ENCODE results near the gene SPRED1. TPM values are rescaled to one million over a fixed set of nuclear protein-coding genes. Genes with fewer than 3 reads are reported as not detected.

The SPRED1 gene
- total and polyA plus RNA-seq, 2 donors (not counting 1 experiment from before 2014, with no cell fraction given): 0.09 to 2.1 TPM

GRCh38 chr15:38297623-38298388 is 45.2 kb downstream of the SPRED1 start:
- no peak overlapping the region for H2AFZ ChIP-seq (ENCODE audit: insufficient read depth, low read depth, low read length, poor library complexity, severe bottlenecking)
- H3K4me3 Mint-ChIP-seq: no peak overlapping the region
- no peaks in the 10 kb centered on the region for H3K27me3 Mint-ChIP-seq
- no peaks in the 10 kb centered on the region for H3K4me1 ChIP-seq (ENCODE audit: control insufficient read depth in 2 of 2, insufficient read depth in 2 of 2, low read length in 2 of 2)
- DNase-seq: no peak
- no peak overlapping the region for H3K4me3 ChIP-seq (ENCODE audit: control extremely low read depth in 1 of 5, extremely low read depth in 1 of 5, insufficient read depth in 1 of 5, low read depth in 2 of 5, low read length in 4 of 5)
- WGBS (ENCODE audit: insufficient coverage): no CpG with 5 or more reads among the region's 4 CpGs
- H3K9me3 ChIP-seq (ENCODE audit: control extremely low read depth in 1 of 3, control insufficient read depth in 2 of 3, insufficient read depth in 1 of 3, low read length in 2 of 3): no peaks in the 10 kb centered on the region
- no peak overlapping the region for H3K27ac ChIP-seq (ENCODE audit: low read length in 2 of 2)
- no peak overlapping the region for H3K9ac ChIP-seq (ENCODE audit: low read length)
- intact Hi-C loops (cut with micrococcal nuclease): no loop called here
- no peaks in the 10 kb centered on the region for H3K79me2 ChIP-seq (ENCODE audit: control insufficient read depth, insufficient read depth, low read length)
- no peak overlapping the region for H3K4me2 ChIP-seq (replicated peaks; ENCODE audit: low read depth, low read length, poor library complexity, severe bottlenecking)
- H3K4me1 Mint-ChIP-seq: no peaks in the 10 kb centered on the region
- ATAC-seq (ENCODE audit: low read depth): no peak
- ChIA-PET CTCF (no interaction called here), POLR2A (no interaction called here)
- no peaks in the 10 kb centered on the region for H3K36me3 ChIP-seq (replicated peaks in 1 of 2; ENCODE audit: control extremely low read depth in 1 of 2, control insufficient read depth in 1 of 2, extremely low read depth in 1 of 2, insufficient read depth in 2 of 2, low read length in 1 of 2)
- H3K27ac Mint-ChIP-seq: no peak overlapping the region
- H4K20me1 ChIP-seq (ENCODE audit: control insufficient read depth, insufficient read depth, low read length, poor library complexity, severe bottlenecking): no peaks in the 10 kb centered on the region
- no peaks in the 10 kb centered on the region for H3K27me3 ChIP-seq (replicated peaks in 1 of 4; ENCODE audit: control extremely low read depth in 1 of 4, control insufficient read depth in 3 of 4, insufficient read depth in 4 of 4, low read length in 3 of 4)
- TF ChIP-seq CTCF (IDR thresholded peaks at IDR 0.05): no peak
- TF ChIP-seq EZH2 (IDR thresholded peaks at IDR 0.05; ENCODE audit: borderline replicate concordance, insufficient read depth, low read depth, low read length, poor library complexity, severe bottlenecking): no peak
- H3K9me3 Mint-ChIP-seq (ENCODE audit: insufficient read depth): no peaks in the 10 kb centered on the region

- Histone ChIP-seq H3K9ac (ENCODE audit: low read length) (no peak overlapping the region), H3K36me3 (replicated peaks in 1 of 2; ENCODE audit: control extremely low read depth in 1 of 2, control insufficient read depth in 1 of 2, extremely low read depth in 1 of 2, insufficient read depth in 2 of 2, low read length in 1 of 2) (no peaks in the 10 kb centered on the region), H3K27me3 (replicated peaks in 1 of 4; ENCODE audit: control extremely low read depth in 1 of 4, control insufficient read depth in 3 of 4, insufficient read depth in 4 of 4, low read length in 3 of 4) (no peaks in the 10 kb centered on the region), H3K79me2 (ENCODE audit: control insufficient read depth, insufficient read depth, low read length) (no peaks in the 10 kb centered on the region), H3K4me2 (replicated peaks; ENCODE audit: low read depth, low read length, poor library complexity, severe bottlenecking) (no peak overlapping the region), H3K4me3 (ENCODE audit: control extremely low read depth in 1 of 5, extremely low read depth in 1 of 5, insufficient read depth in 1 of 5, low read depth in 2 of 5, low read length in 4 of 5) (no peak overlapping the region), H4K20me1 (ENCODE audit: control insufficient read depth, insufficient read depth, low read length, poor library complexity, severe bottlenecking) (no peaks in the 10 kb centered on the region), H2AFZ (ENCODE audit: insufficient read depth, low read depth, low read length, poor library complexity, severe bottlenecking) (no peak overlapping the region), H3K4me1 (ENCODE audit: control insufficient read depth in 2 of 2, insufficient read depth in 2 of 2, low read length in 2 of 2) (no peaks in the 10 kb centered on the region), H3K27ac (ENCODE audit: low read length in 2 of 2) (no peak overlapping the region), H3K9me3 (ENCODE audit: control extremely low read depth in 1 of 3, control insufficient read depth in 2 of 3, insufficient read depth in 1 of 3, low read length in 2 of 3) (no peaks in the 10 kb centered on the region)
- Mint-ChIP-seq H3K27me3 (no peaks in the 10 kb centered on the region), H3K27ac (no peak overlapping the region), H3K9me3 (ENCODE audit: insufficient read depth) (no peaks in the 10 kb centered on the region), H3K4me1 (no peaks in the 10 kb centered on the region), H3K4me3 (no peak overlapping the region)
- ChIA-PET POLR2A (no interaction called here), CTCF (interaction anchor here (0.9 kb wide), 1 partner anchor 57 kb away, joined by 3 read pairs; no protein-coding TSS in a partner anchor)
- no peak for ATAC-seq (ENCODE audit: low read depth)
- TF ChIP-seq EZH2 (IDR thresholded peaks at IDR 0.05; ENCODE audit: borderline replicate concordance, insufficient read depth, low read depth, low read length, poor library complexity, severe bottlenecking) (no peak), CTCF (IDR thresholded peaks at IDR 0.05) (no peak)
- intact Hi-C loops (cut with micrococcal nuclease): no loop called here
- WGBS (ENCODE audit: insufficient coverage): 100% methylated on average over 3 of the region's 6 CpGs
- DNase-seq: no peak
These were observed 46.6 kb downstream of the SPRED1 start for GRCh38 chr15:38299216-38299615.
